NCI-H1092 treated with DMSO at 0.1 percent for 48 hours (cell line): ENCODE data around the gene CD19.
A peak's percentile ranks its signal among the peaks of the same experiment; 100 is the strongest.
"Not testable (repeated sequence)": the region's sequence is repeated elsewhere in the genome, so short reads cannot be mapped to it uniquely, and the experiment has no call there.

Experiments
- DNase-seq: peaks from one replicate; lab custom pipeline; 2025; lab: John Stamatoyannopoulos, UW

The CD19 gene

DNA sequence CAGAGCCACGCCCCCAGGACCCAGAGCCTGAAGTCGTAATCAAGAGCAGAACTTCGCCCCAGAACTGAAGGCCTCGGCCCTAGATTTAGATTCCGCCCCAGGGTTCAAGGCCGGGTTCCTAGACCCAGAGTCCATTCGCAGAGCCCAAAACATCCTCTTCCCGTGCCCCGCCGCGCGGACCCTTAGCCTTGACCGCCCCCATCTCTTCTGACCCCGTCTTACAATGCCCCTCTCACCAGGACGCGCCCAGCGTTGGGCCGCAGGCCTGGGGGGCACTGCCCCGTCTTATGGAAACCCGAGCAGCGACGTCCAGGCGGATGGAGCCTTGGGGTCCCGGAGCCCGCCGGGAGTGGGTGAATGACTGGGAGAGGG, 5.0 kb downstream of the CD19 start:
- DNase-seq = no peak

DNA sequence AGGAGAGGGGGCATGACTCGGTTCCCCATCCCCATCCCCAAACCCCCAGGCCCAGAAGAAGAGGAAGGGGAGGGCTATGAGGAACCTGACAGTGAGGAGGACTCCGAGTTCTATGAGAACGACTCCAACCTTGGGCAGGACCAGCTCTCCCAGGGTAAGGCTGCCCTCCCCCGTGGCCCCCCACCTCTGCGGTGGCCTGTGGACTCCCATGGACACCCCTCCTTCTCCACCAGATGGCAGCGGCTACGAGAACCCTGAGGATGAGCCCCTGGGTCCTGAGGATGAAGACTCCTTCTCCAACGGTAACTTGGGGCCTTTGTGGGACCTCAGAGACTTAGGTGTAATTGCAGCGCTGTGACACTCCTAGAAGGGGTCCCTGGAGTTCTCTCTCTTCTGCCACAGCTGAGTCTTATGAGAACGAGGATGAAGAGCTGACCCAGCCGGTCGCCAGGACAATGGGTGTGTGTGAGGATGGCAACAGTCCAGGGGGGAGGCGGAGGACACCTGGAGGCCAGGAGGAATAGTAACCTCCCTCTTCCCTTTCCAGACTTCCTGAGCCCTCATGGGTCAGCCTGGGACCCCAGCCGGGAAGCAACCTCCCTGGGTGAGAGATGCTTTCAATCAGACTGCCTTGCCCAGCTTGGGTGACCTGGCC, 5.6 kb downstream of the CD19 start:
- no peak for DNase-seq

DNA sequence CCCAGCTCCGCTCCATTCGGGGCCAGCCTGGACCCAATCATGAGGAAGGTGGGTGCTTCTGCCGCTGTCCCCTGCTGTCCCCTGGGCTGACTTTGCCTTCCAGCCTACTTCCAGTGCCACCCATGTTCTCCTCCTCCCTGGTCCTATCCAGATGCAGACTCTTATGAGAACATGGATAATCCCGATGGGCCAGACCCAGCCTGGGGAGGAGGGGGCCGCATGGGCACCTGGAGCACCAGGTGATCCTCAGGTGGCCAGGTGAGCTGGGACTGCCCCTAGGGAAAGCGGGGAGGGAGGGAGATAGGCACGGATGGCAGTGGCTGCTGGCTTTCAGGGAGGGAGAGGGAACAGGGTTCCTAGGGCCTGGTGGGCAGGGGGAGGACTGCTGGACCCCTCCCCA, 7.0 kb downstream of the CD19 start:
- DNase-seq = no peak

DNA sequence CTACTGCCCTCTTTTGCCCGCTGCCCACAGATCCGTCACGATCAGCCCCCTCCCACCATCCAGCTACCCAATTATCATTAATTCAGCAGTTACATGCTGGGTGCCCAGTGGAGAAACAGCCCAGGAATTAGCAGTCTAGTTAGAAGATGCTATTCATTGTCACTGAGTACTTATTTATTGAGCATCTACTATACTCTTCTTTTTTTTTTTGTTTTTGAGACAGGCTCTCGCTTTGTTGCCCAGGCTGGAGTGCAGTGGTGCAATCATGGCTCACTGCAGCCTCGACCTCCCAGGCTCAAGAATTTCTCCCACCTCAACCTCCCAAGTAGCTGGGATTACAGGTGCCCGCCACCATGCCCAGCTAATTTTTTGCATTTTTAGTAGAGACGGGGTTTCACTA, 8.1 kb downstream of the CD19 start:
- not testable (repeated sequence) for DNase-seq

DNA sequence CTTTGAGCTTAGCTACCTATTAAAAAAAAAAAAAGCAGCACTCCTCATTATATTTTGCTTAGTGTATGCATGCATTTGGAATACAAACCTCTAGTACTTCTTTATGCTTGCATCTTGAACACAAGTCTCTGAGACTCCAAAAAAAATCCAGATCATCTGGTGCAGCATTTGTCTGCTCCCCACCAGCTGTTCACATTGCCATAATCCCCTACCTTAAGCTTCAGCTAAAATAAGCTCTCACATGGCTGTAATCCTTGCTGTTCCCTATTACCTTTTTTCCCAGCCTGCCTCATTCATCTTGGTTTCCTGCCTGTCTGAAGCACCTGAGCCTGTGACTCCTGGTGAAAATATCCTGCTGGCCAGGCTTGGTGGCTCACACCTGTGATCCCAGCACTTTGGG, 11.5 kb downstream of the CD19 start:
- no peak for DNase-seq

DNA sequence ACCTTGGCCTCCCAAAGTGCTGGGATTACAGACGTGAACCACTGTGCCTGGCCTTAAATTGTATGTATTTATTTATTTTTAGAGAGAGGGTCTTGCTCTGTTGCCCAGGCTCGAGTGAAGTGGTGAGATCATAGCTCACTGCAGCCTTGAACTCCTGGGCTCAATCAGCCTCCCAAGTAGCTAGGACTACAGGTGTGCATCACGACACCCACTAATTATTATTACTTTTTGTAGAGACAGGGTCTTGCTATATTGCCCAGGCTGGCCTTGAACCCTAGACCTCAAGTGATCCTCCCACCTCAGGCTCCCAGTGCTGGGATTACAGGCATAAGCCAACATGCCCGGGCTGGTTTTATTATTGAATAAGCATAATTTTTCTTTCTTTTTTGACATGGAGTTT, 14.9 kb downstream of the CD19 start:
- DNase-seq = no peak

DNA sequence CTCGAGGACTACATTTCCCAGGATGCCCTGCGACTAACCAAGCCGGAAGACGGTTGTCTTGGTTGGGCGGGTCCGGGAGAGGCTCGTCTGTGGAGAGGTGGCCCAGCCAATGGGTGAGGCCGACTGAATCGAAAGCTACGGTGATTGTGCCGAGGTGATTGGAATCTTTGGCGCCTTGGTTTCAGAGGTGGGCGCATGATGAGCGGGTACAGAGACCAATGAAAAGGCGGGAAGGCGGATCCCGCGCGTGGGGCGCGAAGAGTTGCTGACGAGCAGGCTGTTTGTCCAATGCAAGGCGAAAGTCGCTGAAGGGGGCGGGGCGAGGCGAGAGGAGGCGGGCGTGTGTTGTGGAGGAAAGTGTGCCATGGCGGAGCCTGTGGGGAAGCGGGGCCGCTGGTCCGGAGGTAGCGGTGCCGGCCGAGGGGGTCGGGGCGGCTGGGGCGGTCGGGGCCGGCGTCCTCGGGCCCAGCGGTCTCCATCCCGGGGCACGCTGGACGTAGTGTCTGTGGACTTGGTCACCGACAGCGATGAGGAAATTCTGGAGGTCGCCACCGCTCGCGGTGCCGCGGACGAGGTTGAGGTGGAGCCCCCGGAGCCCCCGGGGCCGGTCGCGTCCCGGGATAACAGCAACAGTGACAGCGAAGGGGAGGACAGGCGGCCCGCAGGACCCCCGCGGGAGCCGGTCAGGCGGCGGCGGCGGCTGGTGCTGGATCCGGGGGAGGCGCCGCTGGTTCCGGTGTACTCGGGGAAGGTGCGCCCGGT, 19.1 kb downstream of the CD19 start, which contains the start of gene NFATC2IP:
Gene NFATC2IP, plus strand, starts transcription at position 290 of the 762 bp plus-strand sequence. Its CDS starts 75 bp downstream, at position 365.
- peak; percentile 100 for DNase-seq

DNA sequence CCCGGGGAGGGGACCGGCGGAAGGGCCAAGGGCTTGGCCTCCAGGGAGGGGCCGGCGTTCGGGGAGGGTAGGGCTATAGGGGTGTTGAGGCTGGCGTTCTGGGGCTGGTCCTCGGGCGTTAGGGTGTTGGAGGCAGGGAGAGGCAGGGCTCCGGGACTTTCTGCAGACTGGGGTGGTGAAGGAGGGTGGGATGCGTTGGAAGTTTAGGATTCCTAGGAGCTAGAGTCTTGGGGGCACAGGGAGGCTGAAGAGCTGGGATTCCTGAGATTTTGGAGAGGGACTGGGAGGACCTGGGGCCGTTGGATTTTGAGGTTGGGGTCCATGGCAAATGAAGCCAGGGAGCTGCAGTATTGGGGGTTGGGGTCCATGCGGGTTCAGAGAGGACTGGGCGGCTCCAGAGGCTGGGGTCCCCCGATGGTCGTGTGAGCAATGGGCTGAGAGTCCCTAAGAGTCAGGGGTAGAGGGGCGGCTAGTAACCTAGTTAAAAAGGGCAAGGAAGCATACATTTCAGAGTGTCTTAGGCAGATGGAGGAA, 19.7 kb downstream of the CD19 start:
- no peak for DNase-seq

DNA sequence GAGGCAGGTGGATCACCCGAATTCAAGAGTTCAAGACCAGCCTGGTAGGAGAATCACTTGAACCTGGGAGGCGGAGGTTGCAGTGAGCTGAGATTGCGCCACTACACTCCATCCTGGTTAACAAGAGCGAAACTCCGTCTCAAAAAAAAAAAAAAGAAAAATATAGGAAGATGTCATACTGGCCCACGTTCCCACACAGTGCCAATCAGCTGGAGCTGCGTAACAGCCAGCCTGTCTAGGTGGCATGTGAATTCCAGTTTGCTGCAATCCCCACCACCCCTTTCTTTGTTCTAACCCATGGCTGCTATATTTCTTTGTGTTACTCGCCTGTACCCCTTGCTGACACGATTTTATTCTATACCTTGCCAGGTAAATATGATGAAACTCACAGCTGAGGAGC, 26.4 kb downstream of the CD19 start:
- no peak for DNase-seq

DNA sequence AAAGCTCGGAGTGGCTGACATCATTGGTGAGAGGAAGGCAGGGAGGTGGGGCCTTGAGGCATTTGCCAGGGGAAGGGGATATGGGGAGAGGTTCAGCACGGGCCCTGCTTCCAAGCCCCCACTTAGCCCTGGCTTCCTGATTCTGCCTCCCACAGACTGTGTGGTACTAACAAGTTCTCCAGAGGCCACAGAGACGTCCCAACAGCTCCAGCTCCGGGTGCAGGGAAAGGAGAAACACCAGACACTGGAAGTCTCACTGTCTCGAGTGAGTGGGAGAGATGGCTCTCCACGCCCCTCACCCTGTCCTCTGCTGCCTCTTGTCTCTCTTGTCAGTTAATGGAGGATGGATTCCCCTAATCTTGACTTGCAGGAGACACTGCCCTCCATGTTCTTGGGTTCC, 27.1 kb downstream of the CD19 start:
- no peak for DNase-seq

DNA sequence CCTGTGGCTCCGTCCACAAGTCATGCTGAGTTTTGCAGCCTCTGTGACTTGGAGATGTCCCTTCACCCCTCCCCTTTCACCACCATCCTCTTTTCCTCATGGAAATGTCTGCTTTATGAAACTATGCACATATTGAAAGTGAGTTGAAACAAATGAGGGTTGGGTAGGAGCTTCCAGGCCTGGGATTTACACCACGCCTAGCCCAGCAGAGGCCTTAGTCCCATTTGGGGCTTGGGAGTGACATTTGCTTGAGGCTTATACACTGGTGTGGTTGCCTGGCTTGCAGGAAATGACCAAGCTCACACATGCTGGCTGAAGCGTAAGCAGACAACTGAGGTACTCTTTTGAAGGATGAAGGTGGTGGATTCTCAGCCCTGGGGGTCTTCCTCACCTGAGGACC, 32.3 kb downstream of the CD19 start:
- no peak for DNase-seq

DNA sequence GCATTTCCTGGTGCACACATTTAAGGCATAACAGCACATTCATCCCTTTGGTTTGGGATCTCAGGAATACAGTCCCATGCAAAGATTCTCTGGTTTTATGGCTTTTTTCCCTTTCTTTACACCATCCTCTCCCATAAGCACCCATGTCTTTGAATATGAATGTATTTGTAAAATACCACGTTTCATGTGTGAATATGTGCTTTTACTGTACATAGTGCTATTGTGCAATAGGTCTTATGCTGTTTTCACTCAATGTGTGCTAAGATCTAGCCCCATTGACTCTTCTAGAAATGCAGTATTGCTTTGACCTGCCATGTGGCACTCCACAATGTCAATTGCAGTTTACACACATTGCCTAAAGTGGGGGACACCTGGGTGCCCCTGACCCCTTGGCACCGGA, 32.7 kb downstream of the CD19 start:
- DNase-seq = no peak

DNA sequence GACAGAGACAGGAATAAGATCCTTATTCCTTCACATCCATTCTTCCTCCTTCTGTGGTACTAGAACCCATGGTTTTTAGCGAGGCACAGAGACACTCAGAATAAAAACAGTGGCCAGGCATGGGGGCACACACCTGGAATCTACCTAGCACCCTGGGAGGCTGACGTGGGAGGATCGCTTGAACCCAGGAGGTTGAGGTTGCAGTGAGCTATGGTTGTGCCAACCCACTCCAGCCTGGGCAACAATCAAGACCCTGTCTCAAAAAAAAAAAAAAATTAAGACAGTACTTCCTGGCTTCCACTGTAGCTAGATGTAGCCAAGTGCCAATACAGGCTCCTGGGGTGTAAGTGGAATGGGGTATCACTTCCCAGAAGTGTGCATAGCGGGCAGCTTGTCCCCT, 35.4 kb downstream of the CD19 start:
- no peak for DNase-seq

DNA sequence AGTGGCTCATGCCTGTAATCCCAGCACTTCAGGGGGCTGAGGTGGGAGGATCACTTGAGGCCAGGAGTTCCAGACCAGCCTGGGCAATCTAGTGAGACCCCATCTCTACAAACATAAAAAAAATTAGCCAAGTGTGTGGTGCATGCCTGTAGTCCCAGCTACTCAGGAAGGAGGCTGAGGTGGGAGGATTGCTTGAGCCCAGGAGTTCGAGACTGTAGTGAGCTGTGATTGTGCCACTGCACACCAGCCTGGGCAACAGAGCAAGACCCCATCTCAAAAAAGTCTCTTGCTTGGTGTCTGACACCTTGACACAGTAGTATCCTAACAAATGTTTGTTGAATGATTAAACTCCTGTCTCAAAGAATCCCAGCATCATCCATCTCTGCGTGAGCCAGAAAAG, 37.9 kb downstream of the CD19 start:
- DNase-seq = not testable (repeated sequence)

DNA sequence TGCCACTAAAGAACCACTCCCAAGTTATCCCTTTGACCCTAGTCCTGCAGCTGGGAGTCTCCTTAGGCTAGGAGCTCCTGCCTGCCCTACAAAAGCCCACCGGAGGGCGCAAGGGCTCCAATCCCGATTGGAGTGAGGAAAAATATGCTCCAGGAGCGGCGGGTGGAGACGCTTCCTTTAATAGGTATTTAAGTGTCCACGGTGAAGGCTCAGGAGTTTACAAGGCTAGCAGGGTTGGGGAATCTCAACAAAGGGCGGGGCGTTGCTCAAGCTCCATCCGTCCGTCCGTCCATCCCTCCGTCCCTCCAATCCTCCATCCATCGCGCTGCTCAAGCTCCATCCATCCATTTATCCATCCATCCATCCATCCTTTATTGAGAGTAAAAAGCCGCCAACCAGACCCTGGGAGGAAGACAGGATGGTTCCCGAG, 42.3 kb downstream of the CD19 start:
- peak; percentile 62 for DNase-seq

DNA sequence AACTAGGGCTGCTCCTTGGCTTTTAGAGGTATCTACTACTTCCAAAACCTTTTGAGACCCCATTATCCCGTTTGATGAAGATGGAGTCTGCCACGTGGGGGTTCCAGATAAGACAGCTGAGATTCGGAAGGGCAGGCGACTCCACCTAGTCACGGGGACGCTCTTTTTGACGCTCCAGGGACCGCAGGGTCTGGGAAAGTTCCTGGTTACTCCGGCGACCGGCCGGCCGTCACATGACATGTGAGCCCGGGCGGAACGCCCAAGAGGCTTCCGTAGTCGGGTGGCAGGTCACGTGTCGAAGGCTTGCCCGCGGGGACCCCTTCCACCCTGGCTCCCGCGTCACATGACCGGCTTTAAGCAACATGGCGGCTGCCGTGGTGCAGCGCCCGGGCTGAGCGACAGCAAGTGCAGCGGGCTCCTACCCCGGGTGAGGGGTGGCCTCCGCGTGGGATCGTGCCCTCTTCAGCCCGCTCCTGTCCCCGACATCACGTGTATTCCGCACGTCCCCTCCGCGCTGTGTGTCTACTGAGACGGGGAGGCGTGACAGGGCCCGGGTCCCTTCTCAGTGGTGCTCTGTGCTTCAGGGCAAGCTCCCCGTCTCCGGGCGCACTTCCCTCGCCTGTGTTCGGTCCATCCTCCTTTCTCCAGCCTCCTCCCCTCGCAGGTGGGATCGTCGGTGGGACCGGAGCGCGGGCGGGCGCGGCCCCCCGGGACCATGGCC, 42.8 kb downstream of the CD19 start, which contains the start of gene SPNS1:
Gene SPNS1, plus strand, starts transcription at position 342 of the 721 bp plus-strand sequence. Its CDS starts 374 bp downstream, at position 716.
- peak; percentile 93 for DNase-seq

DNA sequence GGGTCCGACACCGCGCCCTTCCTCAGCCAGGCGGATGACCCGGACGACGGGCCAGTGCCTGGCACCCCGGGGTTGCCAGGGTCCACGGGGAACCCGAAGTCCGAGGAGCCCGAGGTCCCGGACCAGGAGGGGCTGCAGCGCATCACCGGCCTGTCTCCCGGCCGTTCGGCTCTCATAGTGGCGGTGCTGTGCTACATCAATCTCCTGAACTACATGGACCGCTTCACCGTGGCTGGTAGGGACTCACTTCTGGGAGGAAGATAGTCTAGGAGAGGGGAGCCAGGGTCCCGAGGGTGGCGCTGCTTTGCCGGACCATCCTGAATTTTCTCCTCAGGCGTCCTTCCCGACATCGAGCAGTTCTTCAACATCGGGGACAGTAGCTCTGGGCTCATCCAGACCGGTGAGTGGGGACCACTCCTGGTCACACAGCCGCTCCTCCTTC, 43.4 kb downstream of the CD19 start:
- DNase-seq = no peak

DNA sequence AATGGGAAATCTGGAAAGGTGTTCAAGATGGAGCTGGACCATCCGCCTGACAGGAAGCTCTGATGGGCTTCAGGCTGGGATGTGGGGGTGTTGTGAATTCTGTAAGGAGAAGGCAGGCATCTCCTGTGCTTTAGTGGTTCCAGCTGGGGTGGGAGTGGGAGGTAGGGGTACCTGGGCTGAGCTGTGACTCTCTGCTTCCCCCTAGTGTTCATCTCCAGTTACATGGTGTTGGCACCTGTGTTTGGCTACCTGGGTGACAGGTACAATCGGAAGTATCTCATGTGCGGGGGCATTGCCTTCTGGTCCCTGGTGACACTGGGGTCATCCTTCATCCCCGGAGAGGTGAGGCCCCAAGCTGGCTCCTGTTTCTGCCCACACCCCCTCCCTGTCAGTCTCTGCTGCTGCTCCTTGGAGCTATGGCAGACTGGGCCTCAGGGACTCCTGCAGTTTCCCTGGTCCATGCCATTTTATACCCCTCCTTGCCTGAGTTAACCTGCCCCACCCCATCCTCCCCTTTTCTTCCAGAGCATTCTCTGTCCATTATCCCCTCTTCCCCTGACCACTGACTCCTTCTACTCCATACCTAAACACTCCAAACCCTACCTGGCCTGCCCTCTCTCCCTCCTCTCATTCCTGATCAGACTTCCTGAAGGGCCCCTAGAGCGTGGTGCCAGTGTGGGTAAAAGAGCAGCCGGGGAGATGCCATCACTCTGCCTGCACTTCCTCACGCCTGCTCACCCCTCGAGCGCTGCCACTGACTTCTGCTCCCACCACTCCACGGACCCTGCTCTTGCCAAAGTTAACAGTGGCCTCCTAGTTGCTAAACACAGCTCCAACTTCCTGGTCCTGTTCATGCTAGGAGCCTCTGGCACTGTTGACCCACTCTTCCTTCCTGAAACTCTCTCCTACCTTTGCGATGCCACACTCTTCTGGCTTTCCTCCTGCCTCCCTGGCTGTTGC, 46.2 kb downstream of the CD19 start:
- peak; percentile 23 for DNase-seq

DNA sequence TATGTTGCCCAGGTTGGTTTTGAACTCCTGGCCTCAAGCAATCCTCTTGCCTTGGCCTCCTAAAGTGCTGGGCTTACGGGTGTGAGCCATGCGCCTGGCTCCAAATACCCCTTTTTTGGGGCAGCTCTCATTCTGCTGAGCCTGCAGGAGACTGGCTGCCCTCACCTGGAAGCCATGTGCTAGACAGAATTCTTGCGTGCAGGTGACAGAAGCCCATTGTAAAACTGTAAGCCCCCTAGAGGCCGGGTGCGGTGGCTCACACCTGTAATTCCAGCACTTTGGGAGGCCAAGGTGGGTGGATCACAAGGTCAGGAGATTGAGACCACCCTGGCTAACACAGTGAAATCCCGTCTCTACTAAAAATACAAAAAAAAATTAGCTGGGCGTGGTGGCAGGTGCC, 48.6 kb downstream of the CD19 start:
- not testable (repeated sequence) for DNase-seq

DNA sequence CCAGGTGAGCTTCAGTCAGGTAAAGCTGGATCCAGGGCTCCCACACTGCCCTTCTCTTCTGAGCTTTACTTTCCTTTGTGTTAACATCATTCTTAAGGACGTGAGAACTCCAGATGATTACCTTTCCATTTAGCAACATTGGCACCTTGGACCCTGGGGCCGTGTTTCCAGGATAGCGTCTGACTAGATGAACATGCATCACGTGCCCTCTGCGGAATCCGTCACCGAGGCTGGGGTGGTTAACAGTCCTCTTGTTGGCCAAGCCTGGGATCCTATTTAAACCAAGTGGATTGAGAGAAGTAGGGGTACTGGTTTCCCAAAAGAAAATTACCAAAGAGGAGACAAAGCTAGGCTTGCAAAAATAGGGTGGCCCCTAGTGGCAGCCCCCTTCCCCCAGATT, 49.2 kb downstream of the CD19 start:
- no peak for DNase-seq

DNA sequence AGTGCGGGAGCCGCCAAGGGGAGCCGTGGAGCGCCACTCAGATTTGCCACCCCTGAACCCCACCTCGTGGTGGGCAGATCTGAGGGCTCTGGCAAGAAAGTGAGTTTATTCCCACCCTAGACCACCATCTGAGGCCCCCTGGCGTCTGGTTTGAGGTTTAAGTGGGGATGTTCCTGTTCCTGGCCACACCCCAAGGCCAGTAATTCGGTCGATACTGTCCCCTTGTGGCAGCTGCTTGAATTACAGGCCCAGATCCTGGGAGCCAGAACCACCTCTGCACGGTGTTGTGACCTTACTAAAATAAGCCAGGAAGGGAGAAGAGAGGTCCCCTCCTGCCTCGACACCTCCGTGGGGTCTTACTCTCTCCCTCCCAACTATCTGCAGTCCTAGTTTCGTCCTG, 49.7 kb downstream of the CD19 start:
- no peak for DNase-seq
